Measurements from ENCODE around the gene NECAB2. TPM values are rescaled to one million over a fixed set of nuclear protein-coding genes. Genes with fewer than 3 reads are reported as not detected.
A peak's percentile ranks its signal among the peaks of the same experiment; 100 is the strongest.
"Not testable (repeated sequence)": the region's sequence is repeated elsewhere in the genome, so short reads cannot be mapped to it uniquely, and the experiment has no call there.

The NECAB2 gene
- total and polyA plus RNA-seq, 7 experiments from 2014 or later = not detected

DNA sequence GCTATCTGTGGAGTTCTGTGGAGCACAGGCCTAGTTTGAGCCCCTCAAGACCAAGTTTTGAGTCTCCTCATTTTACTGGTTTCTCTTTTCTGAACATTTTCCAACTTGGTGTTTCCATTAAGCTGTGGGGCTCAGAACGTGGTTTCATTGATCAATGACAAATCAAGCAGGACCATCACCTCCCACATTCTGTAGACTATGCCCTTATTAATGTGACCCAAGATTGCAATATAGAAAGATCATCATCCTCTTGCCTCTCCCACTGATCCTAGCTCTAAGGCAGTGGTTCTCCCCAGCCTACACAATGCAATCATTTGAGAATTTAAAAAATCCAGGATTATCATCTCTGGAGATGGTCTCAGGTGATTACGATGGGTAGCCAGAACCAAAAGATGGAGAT is 30.8 kb upstream of the NECAB2 start:
- H3K9me3 Mint-ChIP-seq = no peaks in the 10 kb centered on the region
- no peak overlapping the region for H3K4me3 Mint-ChIP-seq
- H3K4me3 ChIP-seq (ENCODE audit: low read length) = no peak overlapping the region
- no peaks in the 10 kb centered on the region for H3K27me3 ChIP-seq (ENCODE audit: control insufficient read depth in 2 of 2, insufficient read depth in 2 of 2, low read length in 2 of 2)
- POLR2A ChIA-PET = no interaction called here
- H3K9me3 ChIP-seq (ENCODE audit: control insufficient read depth in 2 of 3, low read length in 3 of 3) = no peaks in the 10 kb centered on the region
- CTCF ChIA-PET = interaction anchor here (1.4 kb wide), 1 partner anchor 238 kb away, joined by 3 read pairs; no protein-coding TSS in a partner anchor
- DNase-seq (no peak), ATAC-seq (no peak)
- H3K27ac ChIP-seq (ENCODE audit: low read depth, low read length) = no peak overlapping the region
- H3K36me3 ChIP-seq (ENCODE audit: control insufficient read depth in 2 of 3, insufficient read depth in 3 of 3, low read length in 3 of 3) = no peaks in the 10 kb centered on the region
- H3K4me1 Mint-ChIP-seq = peaks cover 5 to 10% (median 6%) of the 10 kb centered on the region in 7 donors
- intact Hi-C loops (cut with micrococcal nuclease) = no loop called here
- no peaks in the 10 kb centered on the region for H3K27me3 Mint-ChIP-seq
- H3K36me3 Mint-ChIP-seq = peaks cover 0 to 9% (median 0%) of the 10 kb centered on the region in 5 donors
- H3K4me1 ChIP-seq (ENCODE audit: control insufficient read depth in 2 of 2, insufficient read depth in 2 of 2, low read length in 2 of 2) = no peaks in the 10 kb centered on the region
- H3K27ac Mint-ChIP-seq = no peak overlapping the region

DNA sequence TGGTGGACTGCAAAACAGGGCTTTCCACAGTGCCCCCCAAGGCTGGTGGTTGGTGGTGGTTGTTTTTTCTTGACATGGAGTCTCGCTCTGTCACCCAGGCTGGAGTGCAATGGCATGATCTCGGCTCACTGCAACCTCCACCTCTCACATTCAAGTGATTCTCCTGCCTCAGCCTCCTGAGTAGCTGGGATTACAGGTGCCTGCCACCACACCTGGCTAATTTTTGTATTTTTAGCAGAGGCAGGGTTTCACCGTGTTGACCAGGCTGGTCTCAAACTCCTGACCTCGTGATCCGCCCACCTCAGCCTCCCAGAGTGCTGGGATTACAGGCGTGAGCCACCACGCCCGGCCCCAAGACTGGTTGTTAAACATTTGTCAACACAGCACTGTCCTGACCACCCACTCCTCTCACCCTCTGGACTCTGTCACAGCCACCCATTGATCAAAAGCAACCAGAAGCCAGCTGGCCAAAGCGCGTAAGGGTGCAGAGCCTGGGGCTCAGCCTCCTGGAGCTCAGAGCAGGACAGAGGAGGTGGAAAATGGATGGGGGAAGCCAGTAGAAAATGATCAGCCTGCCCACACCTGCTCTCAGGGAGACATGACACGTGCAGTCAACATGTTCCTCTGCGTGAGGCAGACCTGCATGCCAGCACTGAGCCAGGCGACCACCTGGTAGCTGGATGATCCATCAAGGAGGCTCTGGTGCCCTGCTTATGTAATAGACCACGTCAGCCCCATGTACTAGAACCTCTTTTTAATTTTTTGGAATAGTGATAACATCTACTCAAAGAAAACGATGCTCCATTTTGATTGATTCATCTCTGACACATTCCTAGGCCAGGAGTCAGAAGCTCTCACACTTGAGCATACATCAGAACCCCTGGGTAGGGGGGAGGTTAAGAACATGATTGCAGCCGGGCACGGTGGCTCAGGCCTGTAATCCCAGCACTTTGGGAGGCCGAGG is 29.8 kb upstream of the NECAB2 start:
- Histone ChIP-seq H3K4me3 (ENCODE audit: low read length) (no peak overlapping the region), H3K36me3 (ENCODE audit: control insufficient read depth in 2 of 3, insufficient read depth in 3 of 3, low read length in 3 of 3) (no peaks in the 10 kb centered on the region), H3K4me1 (ENCODE audit: control insufficient read depth in 2 of 2, insufficient read depth in 2 of 2, low read length in 2 of 2) (no peaks in the 10 kb centered on the region), H3K9me3 (ENCODE audit: control insufficient read depth in 2 of 3, low read length in 3 of 3) (no peaks in the 10 kb centered on the region), H3K27ac (ENCODE audit: low read depth, low read length) (no peak overlapping the region), H3K27me3 (ENCODE audit: control insufficient read depth in 2 of 2, insufficient read depth in 2 of 2, low read length in 2 of 2) (no peaks in the 10 kb centered on the region)
- H3K4me1 Mint-ChIP-seq = peaks cover 5 to 10% (median 6%) of the 10 kb centered on the region in 7 donors
- no peak overlapping the region for H3K27ac Mint-ChIP-seq
- DNase-seq = no peak
- peaks cover 0 to 9% (median 0%) of the 10 kb centered on the region in 5 donors for H3K36me3 Mint-ChIP-seq
- no peak overlapping the region for H3K4me3 Mint-ChIP-seq
- ChIA-PET POLR2A (no interaction called here), CTCF (no interaction called here)
- intact Hi-C loops (cut with micrococcal nuclease) = no loop called here
- H3K27me3 Mint-ChIP-seq = no peaks in the 10 kb centered on the region
- ATAC-seq = no peak
- no peaks in the 10 kb centered on the region for H3K9me3 Mint-ChIP-seq

DNA sequence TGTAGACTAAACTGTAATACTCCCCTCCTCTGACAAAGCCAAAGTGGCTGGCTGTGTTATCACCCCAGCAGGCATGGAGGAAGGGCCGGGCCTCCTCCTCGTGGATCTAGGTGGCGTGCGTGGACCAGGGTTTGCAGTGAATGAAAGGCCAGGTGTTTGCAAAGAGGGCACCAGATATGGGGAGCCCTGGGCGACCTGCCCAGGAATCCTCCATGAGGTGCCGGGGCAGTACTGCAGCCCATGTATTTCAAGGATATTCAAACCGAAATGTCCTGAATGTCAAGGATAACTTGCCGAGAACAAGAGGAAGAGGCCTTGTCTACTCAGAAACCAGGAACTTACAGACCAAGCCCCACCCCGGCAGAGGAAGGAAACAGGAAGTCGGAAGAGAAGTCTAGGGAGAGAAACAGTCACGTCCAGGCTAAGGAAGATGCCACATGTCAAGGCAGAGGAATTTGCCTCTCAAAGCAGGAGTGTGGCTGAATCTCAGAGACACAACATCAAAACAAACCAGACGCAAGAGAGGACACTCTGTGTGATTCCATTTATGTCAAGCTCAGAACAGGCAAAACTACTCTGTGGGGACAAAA is 28.7 kb upstream of the NECAB2 start:
- Histone ChIP-seq H3K4me1 (ENCODE audit: control insufficient read depth in 2 of 2, insufficient read depth in 2 of 2, low read length in 2 of 2) (no peaks in the 10 kb centered on the region), H3K4me3 (ENCODE audit: low read length) (no peak overlapping the region), H3K9me3 (ENCODE audit: control insufficient read depth in 2 of 3, low read length in 3 of 3) (no peaks in the 10 kb centered on the region), H3K27ac (ENCODE audit: low read depth, low read length) (no peak overlapping the region), H3K36me3 (ENCODE audit: control insufficient read depth in 2 of 3, insufficient read depth in 3 of 3, low read length in 3 of 3) (no peaks in the 10 kb centered on the region), H3K27me3 (ENCODE audit: control insufficient read depth in 2 of 2, insufficient read depth in 2 of 2, low read length in 2 of 2) (no peaks in the 10 kb centered on the region)
- Mint-ChIP-seq H3K27me3 (no peaks in the 10 kb centered on the region), H3K4me1 (peaks cover 5 to 10% (median 6%) of the 10 kb centered on the region in 7 donors), H3K9me3 (no peaks in the 10 kb centered on the region), H3K4me3 (no peak overlapping the region), H3K36me3 (peaks cover 0 to 9% (median 0%) of the 10 kb centered on the region in 5 donors), H3K27ac (peak overlapping the region in 1 of 9 donors; percentile 65)
- intact Hi-C loops (cut with micrococcal nuclease) = no loop called here
- CTCF ChIA-PET = no interaction called here
- ATAC-seq = peak; percentile 57
- POLR2A ChIA-PET = no interaction called here
- no peak for DNase-seq

- intact Hi-C loops (cut with micrococcal nuclease) = no loop called here
- no peak overlapping the region for H3K27ac Mint-ChIP-seq
- POLR2A ChIA-PET = no interaction called here
- DNase-seq (no peak), ATAC-seq (no peak)
- H3K27me3 Mint-ChIP-seq = no peaks in the 10 kb centered on the region
- H3K4me3 Mint-ChIP-seq = no peak overlapping the region
- CTCF ChIA-PET = no interaction called here
- no peaks in the 10 kb centered on the region for H3K4me1 ChIP-seq (ENCODE audit: control insufficient read depth in 2 of 2, insufficient read depth in 2 of 2, low read length in 2 of 2)
- no peak overlapping the region for H3K27ac ChIP-seq (ENCODE audit: low read depth, low read length)
- H3K36me3 ChIP-seq (ENCODE audit: control insufficient read depth in 2 of 3, insufficient read depth in 3 of 3, low read length in 3 of 3) = no peaks in the 10 kb centered on the region
- no peaks in the 10 kb centered on the region for H3K9me3 Mint-ChIP-seq
- H3K4me1 Mint-ChIP-seq = peaks cover 5 to 8% (median 6%) of the 10 kb centered on the region in 7 donors
- H3K27me3 ChIP-seq (ENCODE audit: control insufficient read depth in 2 of 2, insufficient read depth in 2 of 2, low read length in 2 of 2) = no peaks in the 10 kb centered on the region
- H3K4me3 ChIP-seq (ENCODE audit: low read length) = no peak overlapping the region
- no peaks in the 10 kb centered on the region for H3K9me3 ChIP-seq (ENCODE audit: control insufficient read depth in 2 of 3, low read length in 3 of 3)
- peaks cover 0 to 8% (median 0%) of the 10 kb centered on the region in 5 donors for H3K36me3 Mint-ChIP-seq
These were observed 27.9 kb upstream of the NECAB2 start for GRCh38 chr16:83940119-83940518.

DNA sequence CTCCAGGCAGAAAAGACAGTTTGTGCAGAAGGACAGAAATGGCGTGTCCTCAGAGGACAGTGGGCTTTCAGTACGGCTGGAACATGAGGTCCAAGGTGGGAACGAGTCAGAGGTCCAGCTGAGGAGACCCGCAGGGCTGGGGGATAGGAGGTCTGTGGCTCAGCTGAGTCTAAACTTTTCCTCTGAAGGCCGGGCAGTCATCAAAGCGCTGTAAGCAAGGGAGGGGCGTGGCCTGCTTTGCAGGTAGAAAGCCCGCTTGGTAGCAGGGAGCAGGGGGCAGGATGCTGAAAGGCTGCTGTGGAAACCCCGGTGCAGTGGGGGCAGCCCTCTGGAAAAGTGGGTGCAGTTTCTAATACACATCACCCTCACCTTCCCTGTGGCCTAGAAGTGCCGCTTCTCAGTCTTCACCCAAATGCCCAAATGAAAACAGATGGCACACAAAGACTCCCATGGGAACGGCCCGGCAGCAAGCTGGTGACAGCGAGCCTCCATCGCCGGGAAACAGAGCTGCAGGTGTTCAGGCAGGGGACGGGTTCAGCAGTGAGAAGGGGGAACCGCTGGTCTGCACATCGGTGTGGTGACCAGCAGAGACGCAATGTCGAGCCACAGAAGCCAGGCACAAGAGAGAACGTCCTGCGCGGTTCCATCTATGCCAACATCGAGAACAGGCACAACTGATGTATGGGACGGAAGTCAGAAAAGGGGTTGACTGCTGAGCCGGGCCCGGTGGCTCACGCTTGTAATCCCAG is 27.2 kb upstream of the NECAB2 start:
- H3K9me3 Mint-ChIP-seq = no peaks in the 10 kb centered on the region
- ChIA-PET POLR2A (no interaction called here), CTCF (no interaction called here)
- H3K4me3 Mint-ChIP-seq = no peak overlapping the region
- Histone ChIP-seq H3K4me3 (ENCODE audit: low read length) (no peak overlapping the region), H3K36me3 (ENCODE audit: control insufficient read depth in 2 of 3, insufficient read depth in 3 of 3, low read length in 3 of 3) (no peaks in the 10 kb centered on the region), H3K27ac (ENCODE audit: low read depth, low read length) (no peak overlapping the region), H3K4me1 (ENCODE audit: control insufficient read depth in 2 of 2, insufficient read depth in 2 of 2, low read length in 2 of 2) (no peaks in the 10 kb centered on the region), H3K27me3 (ENCODE audit: control insufficient read depth in 2 of 2, insufficient read depth in 2 of 2, low read length in 2 of 2) (no peaks in the 10 kb centered on the region), H3K9me3 (ENCODE audit: control insufficient read depth in 2 of 3, low read length in 3 of 3) (no peaks in the 10 kb centered on the region)
- no peaks in the 10 kb centered on the region for H3K27me3 Mint-ChIP-seq
- ATAC-seq = no peak
- H3K36me3 Mint-ChIP-seq = peaks cover 0 to 8% (median 0%) of the 10 kb centered on the region in 5 donors
- H3K4me1 Mint-ChIP-seq = peaks cover 5 to 8% (median 6%) of the 10 kb centered on the region in 7 donors
- H3K27ac Mint-ChIP-seq = no peak overlapping the region
- intact Hi-C loops (cut with micrococcal nuclease) = no loop called here
- no peak for DNase-seq

- H3K9me3 Mint-ChIP-seq; POLR2A ChIA-PET; H3K36me3 Mint-ChIP-seq; ATAC-seq; H3K4me3 ChIP-seq (ENCODE audit: low read length); H3K36me3 ChIP-seq (ENCODE audit: control insufficient read depth in 2 of 3, insufficient read depth in 3 of 3, low read length in 3 of 3); H3K27ac ChIP-seq (ENCODE audit: low read depth, low read length); DNase-seq; CTCF ChIA-PET; H3K27me3 Mint-ChIP-seq; intact Hi-C loops (cut with micrococcal nuclease); H3K4me3 Mint-ChIP-seq; H3K4me1 ChIP-seq (ENCODE audit: control insufficient read depth in 2 of 2, insufficient read depth in 2 of 2, low read length in 2 of 2); H3K27ac Mint-ChIP-seq; H3K9me3 ChIP-seq (ENCODE audit: control insufficient read depth in 2 of 3, low read length in 3 of 3); H3K4me1 Mint-ChIP-seq; H3K27me3 ChIP-seq (ENCODE audit: control insufficient read depth in 2 of 2, insufficient read depth in 2 of 2, low read length in 2 of 2): not testable (repeated sequence)
These were observed 26.5 kb upstream of the NECAB2 start for GRCh38 chr16:83941546-83941945.

Data from naive thymus-derived CD4-positive, alpha-beta T cell (primary cell).